IMR-90 (cell line): ENCODE measurements around the gene HRC.

Experiments used
- MAFK ChIP-seq: IDR thresholded peaks from 2 replicates; pipeline ENCODE4 v1.6.1; 2012; ENCODE audit warnings: low read depth, low read length, improper control_type of control experiment
- MXI1 ChIP-seq: IDR thresholded peaks from 2 replicates; pipeline ENCODE4 v1.6.1; 2012; ENCODE audit warnings: low read depth, mild to moderate bottlenecking, low read length, moderate library complexity, borderline replicate concordance
- POLR2A ChIP-seq: IDR thresholded peaks from 2 replicates; pipeline ENCODE4 v1.6.1; 2012; ENCODE audit warnings: mild to moderate bottlenecking, low read depth, low read length
- USF2 ChIP-seq: fragments of 150-350 bp; IDR thresholded peaks from 2 replicates; pipeline ENCODE4 v1.6.1; 2017; ENCODE audit warnings: mild to moderate bottlenecking, antibody characterized with exemption, low read length, low read depth
- TF ChIP-seq, protein P1 (sequence below): conservative IDR thresholded peaks from 2 replicates; pipeline ENCODE4 v1.5.1; 2012; ENCODE audit warnings: mild to moderate bottlenecking, low read depth, low read length, improper control_type of control experiment

- TF ChIP-seq MAFK: no peak
- no peak for TF ChIP-seq POLR2A
- TF ChIP-seq, protein P1, sequence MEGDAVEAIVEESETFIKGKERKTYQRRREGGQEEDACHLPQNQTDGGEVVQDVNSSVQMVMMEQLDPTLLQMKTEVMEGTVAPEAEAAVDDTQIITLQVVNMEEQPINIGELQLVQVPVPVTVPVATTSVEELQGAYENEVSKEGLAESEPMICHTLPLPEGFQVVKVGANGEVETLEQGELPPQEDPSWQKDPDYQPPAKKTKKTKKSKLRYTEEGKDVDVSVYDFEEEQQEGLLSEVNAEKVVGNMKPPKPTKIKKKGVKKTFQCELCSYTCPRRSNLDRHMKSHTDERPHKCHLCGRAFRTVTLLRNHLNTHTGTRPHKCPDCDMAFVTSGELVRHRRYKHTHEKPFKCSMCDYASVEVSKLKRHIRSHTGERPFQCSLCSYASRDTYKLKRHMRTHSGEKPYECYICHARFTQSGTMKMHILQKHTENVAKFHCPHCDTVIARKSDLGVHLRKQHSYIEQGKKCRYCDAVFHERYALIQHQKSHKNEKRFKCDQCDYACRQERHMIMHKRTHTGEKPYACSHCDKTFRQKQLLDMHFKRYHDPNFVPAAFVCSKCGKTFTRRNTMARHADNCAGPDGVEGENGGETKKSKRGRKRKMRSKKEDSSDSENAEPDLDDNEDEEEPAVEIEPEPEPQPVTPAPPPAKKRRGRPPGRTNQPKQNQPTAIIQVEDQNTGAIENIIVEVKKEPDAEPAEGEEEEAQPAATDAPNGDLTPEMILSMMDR: no peak
- TF ChIP-seq USF2: no peak
- TF ChIP-seq MXI1: no peak
Observed at GRCh38 chr19:49120868-49121267, 34.3 kb downstream of the HRC start.
